Stimulated activated CD8-positive, alpha-beta memory T cell treated with anti-CD3 and anti-CD28 coated beads, Interleukin-4, amount 100 ng/mL, for 4 hours (primary cell): Measurements from ENCODE around the gene WWOX.

Experiments
- DNase-seq, 2 donors: peaks; one replicate each; pipeline ENCODE4 v3.0.0-alpha.2; 2020; ENCODE audit warnings: low read depth in 2 of 2, low spot score in 1 of 2

The WWOX gene

GRCh38 chr16:78140818-78141466, 41.5 kb downstream of the WWOX start:
- no peak for DNase-seq

- no peak for DNase-seq
Observed at GRCh38 chr16:78142788-78143187, 43.3 kb downstream of the WWOX start.

- DNase-seq, result no peak
Observed at GRCh38 chr16:78146807-78147206, 47.4 kb downstream of the WWOX start.

- DNase-seq, result no peak
Observed at GRCh38 chr16:78147911-78148401, 48.5 kb downstream of the WWOX start.

- no peak for DNase-seq
Observed at GRCh38 chr16:78150233-78150632, 50.8 kb downstream of the WWOX start.

GRCh38 chr16:78154729-78155461, 55.4 kb downstream of the WWOX start:
- no peak for DNase-seq

GRCh38 chr16:78155791-78156345, 56.4 kb downstream of the WWOX start:
- no peak for DNase-seq

- DNase-seq, result no peak
Observed at GRCh38 chr16:78161023-78161729, 61.7 kb downstream of the WWOX start.

- no peak for DNase-seq
Observed at GRCh38 chr16:78163772-78164670, 64.6 kb downstream of the WWOX start.

- DNase-seq, result no peak
Observed at GRCh38 chr16:78170494-78170933, 71.1 kb downstream of the WWOX start.

- no peak for DNase-seq
Observed at GRCh38 chr16:78175287-78175686, 75.8 kb downstream of the WWOX start.

GRCh38 chr16:78176435-78176834, 77.0 kb downstream of the WWOX start:
- DNase-seq, result no peak

- DNase-seq, result no peak
Observed at GRCh38 chr16:78177218-78177617, 77.8 kb downstream of the WWOX start.

GRCh38 chr16:78177987-78178386, 78.5 kb downstream of the WWOX start:
- no peak for DNase-seq

GRCh38 chr16:78179666-78180065, 80.2 kb downstream of the WWOX start:
- no peak for DNase-seq

- no peak for DNase-seq
Observed at GRCh38 chr16:78180349-78180748, 80.9 kb downstream of the WWOX start.

GRCh38 chr16:78183437-78184237, 84.2 kb downstream of the WWOX start:
- no peak for DNase-seq

GRCh38 chr16:78184238-78185183, 85.1 kb downstream of the WWOX start:
- no peak for DNase-seq

GRCh38 chr16:78189121-78189520, 89.7 kb downstream of the WWOX start:
- no peak for DNase-seq
